Right lobe of liver (tissue), 4 donors: ENCODE data around the gene BCAP29.

ENCODE experiments used
- CTCF ChIP-seq, 4 donors: fragments of 200-600 bp in 3 of 4; fragments of 450-650 bp in 1 of 4; IDR thresholded peaks; one replicate each; pipeline versions ENCODE4 v1.5.1 to v1.8.0; 2016 to 2022; ENCODE audit warnings: antibody characterized with exemption in 4 of 4, mild to moderate bottlenecking in 2 of 4
- POLR2A ChIP-seq: fragments of 450-650 bp; IDR thresholded peaks from one replicate; pipeline ENCODE4 v1.6.1; 2017; ENCODE audit warnings: antibody characterized with exemption, mild to moderate bottlenecking
- donor health status: DM: no; HTN: no; CAD: no.
- donor health status: DM: no; HTN: no; CAD: no.
- donor health status: DM: no; HTN: yes; CAD: no.

- no peak for TF ChIP-seq CTCF (IDR thresholded peaks at IDR 0.05)
- no peak for TF ChIP-seq POLR2A
Measured at GRCh38 chr7:107628461-107629064, 48.5 kb downstream of the BCAP29 start.
